ENCODE data around the gene ADORA2A.

ADORA2A gene

DNA sequence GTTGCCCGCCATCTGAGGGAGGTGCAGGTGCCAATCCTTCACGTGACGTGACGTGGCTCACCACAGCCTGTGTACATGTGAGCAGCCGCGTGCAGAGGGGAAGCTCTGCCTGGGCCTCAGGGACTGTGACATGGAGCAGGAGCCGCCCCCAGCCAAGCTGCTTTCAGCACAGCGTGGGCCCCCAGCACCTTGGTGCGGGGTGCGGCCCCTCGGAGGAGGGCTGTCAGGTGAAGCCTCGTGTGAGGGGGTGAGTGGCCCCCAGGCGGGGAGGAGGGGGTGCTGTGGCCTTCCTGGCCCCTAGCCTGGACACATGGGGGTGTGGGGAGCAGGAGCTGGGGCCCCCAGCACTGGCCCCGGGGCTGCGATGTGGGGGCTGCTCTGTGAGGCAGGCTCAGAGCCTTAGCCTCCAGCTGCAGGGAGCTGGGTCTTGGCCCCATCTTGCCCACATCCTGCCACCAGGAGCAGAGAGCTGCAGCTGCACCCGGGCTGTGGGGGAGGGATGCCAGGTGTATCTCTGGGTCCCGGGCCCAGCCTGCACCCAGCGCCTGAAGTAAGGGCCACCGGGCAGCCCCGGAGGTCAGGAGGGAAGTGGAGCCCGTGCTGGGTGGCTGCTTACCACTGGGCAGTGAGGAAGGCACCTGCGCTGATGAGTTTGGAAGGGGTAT lies at the start of gene ADORA2A:
Gene ADORA2A (plus strand): TSS at position 100 of the 665 bp plus-strand sequence. CDS start 5,806 bp downstream, outside the sequence.
- DNase-seq (ENCODE audit: insufficient read length, low spot score) (no peak), FAIRE-seq (no peak)

- FAIRE-seq (no peak), DNase-seq (ENCODE audit: insufficient read length, low spot score) (no peak)
Measured at GRCh38 chr22:24379536-24379935, 47.9 kb upstream of the ADORA2A start.

- no peak for FAIRE-seq
Measured at GRCh38 chr22:24380220-24380904, 47.0 kb upstream of the ADORA2A start.

DNA sequence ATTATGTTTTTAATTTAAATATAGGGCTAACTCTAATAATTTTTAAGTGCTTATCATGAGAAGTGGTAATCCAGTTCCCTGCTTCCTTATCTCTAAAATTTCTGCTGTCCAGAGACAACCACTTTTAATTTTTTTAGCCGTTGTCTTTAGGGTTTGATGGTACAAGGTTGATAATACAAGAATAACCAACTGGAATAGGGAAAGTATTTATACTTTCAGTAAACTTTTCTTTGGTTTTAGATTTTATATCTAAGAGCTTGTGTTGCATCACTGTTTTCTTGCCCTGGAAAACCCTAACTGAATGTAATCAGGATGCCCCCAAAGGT lies 46.5 kb upstream of the ADORA2A start:
- DNase-seq (ENCODE audit: insufficient read length, low spot score) (no peak), FAIRE-seq (no peak)

More at GRCh38 chr22:24380220-24380904, 47.0 kb upstream of the ADORA2A start:
- no peak for DNase-seq (ENCODE audit: insufficient read length, low spot score)

GRCh38 chr22:24383061-24383460 lies 44.3 kb upstream of the ADORA2A start:
- FAIRE-seq (no peak), DNase-seq (ENCODE audit: insufficient read length, low spot score) (no peak)

DNA sequence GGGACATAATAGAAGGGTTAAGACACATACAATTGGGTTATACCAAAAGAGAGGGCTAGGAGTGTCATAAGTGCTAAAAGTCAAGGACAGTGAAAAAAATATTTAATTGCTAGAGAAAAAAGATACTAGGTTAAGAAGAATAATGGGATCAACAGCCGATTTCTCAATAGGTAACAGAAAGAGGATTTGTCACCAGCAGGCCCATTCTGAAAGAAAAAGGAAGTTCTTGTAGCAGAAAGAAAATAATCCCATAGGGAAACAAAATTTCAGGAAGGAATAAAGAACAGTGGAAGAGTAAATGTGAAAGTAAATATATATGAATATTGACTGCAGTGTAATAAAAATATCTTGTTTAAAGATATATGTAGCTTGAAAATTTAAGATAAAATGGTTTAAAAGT lies 43.3 kb upstream of the ADORA2A start:
- DNase-seq (ENCODE audit: insufficient read length, low spot score) (no peak), FAIRE-seq (no peak)

- DNase-seq (ENCODE audit: insufficient read length, low spot score): no peak
- FAIRE-seq: no peak
Measured at GRCh38 chr22:24386937-24387471, 40.4 kb upstream of the ADORA2A start.

GRCh38 chr22:24389680-24390079 lies 37.7 kb upstream of the ADORA2A start:
- FAIRE-seq (no peak), DNase-seq (ENCODE audit: insufficient read length, low spot score) (no peak)

- no peak for DNase-seq (ENCODE audit: insufficient read length, low spot score)
- no peak for FAIRE-seq
Measured at GRCh38 chr22:24390156-24390555, 37.2 kb upstream of the ADORA2A start.

- DNase-seq (ENCODE audit: insufficient read length, low spot score): no peak
- FAIRE-seq: no peak
Measured at GRCh38 chr22:24390576-24390975, 36.8 kb upstream of the ADORA2A start.

- FAIRE-seq (no peak), DNase-seq (ENCODE audit: insufficient read length, low spot score) (no peak)
Measured at GRCh38 chr22:24391836-24392217, 35.6 kb upstream of the ADORA2A start.

GRCh38 chr22:24392218-24392931 lies 35.0 kb upstream of the ADORA2A start:
- DNase-seq (ENCODE audit: insufficient read length, low spot score) (no peak), FAIRE-seq (no peak)

- FAIRE-seq (no peak), DNase-seq (ENCODE audit: insufficient read length, low spot score) (no peak)
Measured at GRCh38 chr22:24393012-24393559, 34.3 kb upstream of the ADORA2A start.

GRCh38 chr22:24393848-24394247 lies 33.6 kb upstream of the ADORA2A start:
- FAIRE-seq: no peak

DNA sequence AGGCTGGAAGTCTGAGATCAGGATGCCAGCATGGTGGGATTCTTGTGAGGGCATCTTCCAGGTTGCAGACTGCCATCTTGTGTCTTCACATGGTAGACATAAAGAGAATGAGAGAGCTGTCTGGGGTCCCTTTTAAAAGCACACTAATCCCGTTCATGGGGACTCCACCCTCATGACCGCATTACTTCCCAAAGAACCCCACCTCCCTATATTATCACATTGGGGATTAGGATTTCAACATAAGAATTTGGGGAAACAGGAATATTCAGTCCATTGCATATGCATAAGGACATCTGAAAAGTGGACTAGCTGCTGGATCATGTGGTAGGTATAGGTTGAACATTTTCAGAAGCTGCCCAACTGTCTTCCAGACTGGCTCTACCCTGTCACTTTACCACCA lies 33.1 kb upstream of the ADORA2A start:
- FAIRE-seq (no peak), DNase-seq (ENCODE audit: insufficient read length, low spot score) (no peak)

More at GRCh38 chr22:24393848-24394247, 33.6 kb upstream of the ADORA2A start:
- DNase-seq (ENCODE audit: insufficient read length, low spot score): no peak

DNA sequence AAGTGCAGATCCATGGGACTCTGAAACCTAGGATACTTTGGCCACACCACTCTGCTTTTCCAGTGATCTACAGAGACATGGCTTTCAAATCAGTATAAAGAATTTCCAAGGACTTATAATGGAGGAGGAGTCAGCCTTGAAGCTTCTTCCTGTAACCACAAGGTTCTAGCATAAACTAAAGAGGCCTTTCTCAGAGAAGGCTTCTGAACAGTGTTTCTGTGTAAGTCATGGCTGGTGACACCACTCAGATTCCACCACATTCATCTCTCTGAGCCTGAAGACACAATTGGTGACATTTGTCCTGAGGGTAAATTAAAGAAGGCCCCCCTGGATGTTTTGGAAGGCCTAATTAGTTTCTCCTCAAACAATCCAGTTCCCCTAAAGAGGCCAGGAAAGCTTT lies 29.0 kb upstream of the ADORA2A start:
- FAIRE-seq (no peak), DNase-seq (ENCODE audit: insufficient read length, low spot score) (no peak)

DNA sequence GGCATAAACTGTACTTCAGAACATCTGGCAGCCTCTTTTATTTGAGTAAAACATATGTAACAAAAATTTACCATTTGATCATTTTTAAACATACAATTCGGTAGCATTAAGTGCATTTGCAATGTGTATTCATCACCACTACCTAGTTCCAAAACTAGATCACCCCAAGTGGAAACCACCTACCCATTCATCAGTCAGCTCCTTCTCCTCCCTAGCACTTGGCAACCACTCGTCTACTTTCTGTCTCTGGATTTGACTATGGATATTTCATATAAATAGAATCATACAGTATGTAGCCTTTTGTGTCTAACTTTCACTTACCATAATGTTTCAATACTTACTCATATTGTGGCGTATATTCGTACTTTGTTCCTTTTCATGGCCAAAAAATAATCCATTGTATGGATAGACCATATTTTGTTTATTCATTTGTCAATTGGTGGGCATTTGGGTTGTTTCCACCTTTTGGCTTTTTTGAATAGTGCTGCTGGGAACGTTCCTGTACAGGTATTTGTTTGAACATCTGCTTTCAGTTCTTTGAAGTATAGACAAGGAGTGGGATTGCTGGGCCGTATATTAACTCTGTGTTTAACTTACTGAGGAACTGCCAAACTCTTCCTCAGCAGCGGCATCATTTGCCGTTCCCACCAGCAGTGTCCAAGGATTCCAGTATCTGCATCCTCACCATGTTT lies 27.2 kb upstream of the ADORA2A start:
- FAIRE-seq (no peak), DNase-seq (ENCODE audit: insufficient read length, low spot score) (no peak)

- no peak for DNase-seq (ENCODE audit: insufficient read length, low spot score)
- no peak for FAIRE-seq
Measured at GRCh38 chr22:24400726-24401596, 26.4 kb upstream of the ADORA2A start.

GRCh38 chr22:24401931-24402367 lies 25.4 kb upstream of the ADORA2A start:
- FAIRE-seq (no peak), DNase-seq (ENCODE audit: insufficient read length, low spot score) (no peak)

Measured in HTR-8/SVneo (cell line).